Lower leg skin (tissue), 4 donors: ENCODE measurements around the gene PEA15. TPM values are rescaled to one million over a fixed set of nuclear protein-coding genes. Genes with fewer than 3 reads are reported as not detected.

ENCODE experiments used
- DNase-seq, 2 donors: peaks; one replicate each; pipeline ENCODE4 v3.0.0-alpha.2; 2019; ENCODE audit warnings: low spot score in 2 of 2
- H3K4me3 ChIP-seq: fragments of 200-600 bp; sonication (generic); 2 replicates; pipeline ENCODE4 v1.5.1; 2017; ENCODE audit warnings: mild to moderate bottlenecking, low read depth; ENCODE audit not compliant: poor library complexity, severe bottlenecking
- CTCF ChIP-seq, 3 donors: fragments of 450-650 bp; IDR thresholded peaks; one replicate each; pipeline ENCODE4 v1.5.1; 2016; ENCODE audit warnings: antibody characterized with exemption in 3 of 3, mild to moderate bottlenecking in 3 of 3, moderate library complexity in 2 of 3
- POLR2A ChIP-seq, 2 donors: fragments of 450-650 bp; IDR thresholded peaks; one replicate each; pipeline ENCODE4 v1.6.1; 2016 to 2017; ENCODE audit warnings: antibody characterized with exemption in 2 of 2, mild to moderate bottlenecking in 1 of 2, moderate library complexity in 1 of 2
- WGBS, 2 donors: methylation state at CpG; one replicate each; pipeline ENCODE4 v1.1.5; 2018; 5-methylcytosine and 5-hydroxymethylcytosine counted together
- intact Hi-C: fragments of 100-400 bp; cut with DNase I; formaldehyde crosslinking; loops from one replicate; pipeline ENCODE4 v1.15.0; 2023; ENCODE audit warnings: low total_unique reads
- total RNA-seq, 4 donors: library from RNA; depleted of rRNA; stranded (reverse); fragments of >200 nt; gene quantifications; one replicate each; pipeline ENCODE4 v1.1.0, GENCODE V29; 2016

The PEA15 gene
- total RNA-seq, 4 donors from 2014 or later = 50.7 to 76.6 (median 60.1) TPM

DNA sequence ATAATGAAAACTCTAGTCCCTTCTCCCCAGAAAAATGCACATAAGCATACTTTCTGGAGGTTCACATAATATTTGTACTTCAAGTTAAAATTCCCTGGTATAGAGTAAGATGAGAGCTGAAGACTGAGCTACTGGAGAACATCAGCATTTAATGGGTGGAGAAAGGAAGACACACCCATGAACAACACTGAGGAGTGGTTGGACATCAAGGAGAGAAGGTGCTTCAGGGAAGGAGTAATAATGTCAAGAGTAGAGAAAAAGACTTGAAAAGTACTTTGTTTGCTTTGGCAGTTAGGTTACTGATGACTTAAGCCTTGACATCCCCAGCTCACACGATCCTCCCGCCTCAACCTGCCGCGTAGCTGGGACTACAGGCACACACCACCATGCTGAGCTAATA lies 21.9 kb downstream of the PEA15 start:
- 86 to 88% methylated on average over 4 of the region's 4 CpGs for WGBS, 2 donors
- intact Hi-C loops = no loop called here
- no peak overlapping the region for H3K4me3 ChIP-seq
- no peak for DNase-seq
- no peak for TF ChIP-seq CTCF (IDR thresholded peaks at IDR 0.05)
- no peak for TF ChIP-seq POLR2A (IDR thresholded peaks at IDR 0.05)

DNA sequence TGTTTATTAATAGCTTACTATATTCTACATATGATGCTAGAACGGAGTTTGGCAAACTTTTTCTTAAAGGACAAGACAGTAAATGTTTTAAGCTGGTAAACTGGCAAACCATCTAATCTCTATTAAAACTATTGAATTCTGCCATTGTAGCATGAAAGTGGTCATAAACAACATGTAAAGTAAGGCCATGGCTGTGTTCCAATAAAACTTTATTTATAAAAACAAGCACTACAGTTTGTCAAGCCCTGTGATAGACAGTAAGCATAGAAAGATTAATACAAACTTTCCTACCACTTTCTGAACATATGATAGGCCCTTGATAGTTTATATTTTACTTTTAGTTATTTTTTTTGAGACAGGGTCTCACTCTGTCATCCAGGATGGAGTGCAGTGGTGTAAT lies 22.4 kb downstream of the PEA15 start:
- DNase-seq = no peak
- intact Hi-C loops = no loop called here
- no peak for TF ChIP-seq CTCF (IDR thresholded peaks at IDR 0.05)
- TF ChIP-seq POLR2A (IDR thresholded peaks at IDR 0.05) = no peak
- WGBS, 2 donors = 88 to 92% methylated on average over 1 of the region's 1 CpG
- H3K4me3 ChIP-seq = no peak overlapping the region

DNA sequence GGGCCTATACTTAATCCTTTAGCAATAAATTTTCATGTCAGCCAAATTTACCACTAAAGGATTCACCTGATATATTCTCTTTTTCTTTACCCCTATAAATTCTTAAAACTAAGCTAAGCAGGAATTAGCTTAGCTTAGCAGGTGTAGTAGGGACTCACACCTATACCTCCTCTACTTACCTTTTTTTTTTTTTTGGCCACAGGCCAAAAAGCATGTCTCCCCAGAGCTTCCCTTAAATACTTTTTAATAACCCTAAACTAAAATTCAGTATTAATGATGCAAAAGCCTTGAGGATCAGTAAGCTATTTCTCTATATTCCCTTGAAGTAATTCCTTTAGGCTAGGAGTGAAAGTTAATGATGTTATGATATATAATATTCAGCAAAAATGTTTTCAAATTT lies 23.2 kb downstream of the PEA15 start:
- H3K4me3 ChIP-seq = no peak overlapping the region
- TF ChIP-seq CTCF (IDR thresholded peaks at IDR 0.05) = no peak
- TF ChIP-seq POLR2A (IDR thresholded peaks at IDR 0.05) = no peak
- DNase-seq = no peak
- intact Hi-C loops = no loop called here

DNA sequence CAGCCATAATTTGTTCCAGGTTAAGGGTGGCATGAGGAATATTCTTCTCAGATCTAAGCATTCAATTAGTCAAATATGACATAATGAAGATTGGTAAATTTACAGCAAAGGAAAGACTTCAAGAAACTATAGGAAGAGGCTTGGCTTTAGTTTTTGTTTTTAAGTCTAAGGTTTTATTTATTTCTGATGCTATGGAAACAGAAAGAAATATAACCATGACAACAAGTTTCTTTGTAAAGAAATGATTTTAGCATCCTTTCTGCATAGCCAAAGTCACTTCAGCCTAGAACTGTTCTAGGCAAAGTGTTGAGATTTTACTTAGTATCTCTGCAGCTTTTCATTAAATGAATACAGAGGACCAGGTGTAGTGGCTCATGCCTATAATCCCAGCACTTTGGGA lies 27.7 kb downstream of the PEA15 start:
- TF ChIP-seq CTCF (IDR thresholded peaks at IDR 0.05) (no peak), POLR2A (IDR thresholded peaks at IDR 0.05) (no peak)
- intact Hi-C loops = no loop called here
- DNase-seq = no peak
- no peak overlapping the region for H3K4me3 ChIP-seq

DNA sequence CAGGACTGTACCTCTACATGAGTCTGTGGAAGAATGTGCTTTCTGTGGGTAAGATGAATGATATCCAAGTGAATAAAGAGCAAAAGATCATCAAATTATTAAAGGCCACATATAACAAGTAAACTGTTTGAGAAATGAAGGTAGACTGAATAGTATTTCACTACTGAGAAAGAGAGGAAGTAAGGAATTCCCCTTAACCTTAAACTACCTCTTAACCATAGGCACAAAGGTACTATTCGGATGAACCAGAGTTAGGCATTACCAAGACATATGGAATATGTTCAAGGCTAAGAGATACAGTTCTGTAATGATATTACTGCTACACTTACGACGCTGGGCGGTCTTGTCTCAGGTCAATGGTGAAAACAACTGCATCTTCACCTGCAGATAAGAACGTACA lies 31.6 kb downstream of the PEA15 start:
- 89 to 93% methylated on average over 5 of the region's 5 CpGs for WGBS, 2 donors
- intact Hi-C loops = no loop called here
- TF ChIP-seq POLR2A (IDR thresholded peaks at IDR 0.05) (no peak), CTCF (IDR thresholded peaks at IDR 0.05) (no peak)
- no peak overlapping the region for H3K4me3 ChIP-seq
- DNase-seq = no peak

DNA sequence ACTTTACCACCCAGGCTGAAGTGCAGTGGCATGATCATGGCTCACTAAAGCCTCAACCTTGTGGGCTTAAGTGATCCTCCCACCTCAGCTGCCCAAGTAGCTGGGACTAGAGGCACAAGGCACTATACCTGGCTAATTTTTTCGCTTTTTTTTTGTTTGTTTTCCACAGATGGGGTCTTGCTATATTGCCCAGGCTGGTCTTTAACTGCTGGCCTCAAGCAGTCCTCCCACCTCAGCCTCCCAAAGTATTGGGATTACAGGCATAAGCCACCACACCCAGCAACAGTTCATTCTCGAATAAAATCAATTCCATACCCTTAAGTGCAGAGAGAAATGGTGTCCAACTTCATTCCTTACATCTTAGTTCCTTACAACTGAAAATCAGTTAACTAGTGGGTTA lies 32.4 kb downstream of the PEA15 start:
- H3K4me3 ChIP-seq = no peak overlapping the region
- DNase-seq = no peak
- TF ChIP-seq CTCF (IDR thresholded peaks at IDR 0.05) = no peak
- TF ChIP-seq POLR2A (IDR thresholded peaks at IDR 0.05) = no peak
- intact Hi-C loops = no loop called here
- 93 to 97% methylated on average over 2 of the region's 2 CpGs for WGBS, 2 donors
